Stimulated activated CD8-positive, alpha-beta memory T cell treated with anti-CD3 and anti-CD28 coated beads, Interleukin-12 subunit alpha, Interleukin-12 subunit beta, amount 100 ng/mL, for 4 hours (primary cell): ENCODE results near the gene TMEM138.

Experiments
- DNase-seq: peaks from one replicate; pipeline ENCODE4 v3.0.0-alpha.2; 2020; ENCODE audit warnings: low read depth

Gene TMEM138

GRCh38 chr11:61406991-61407728 is 45.0 kb downstream of the TMEM138 start:
- DNase-seq, result no peak

GRCh38 chr11:61411589-61411988 is 49.4 kb downstream of the TMEM138 start:
- DNase-seq, result no peak

GRCh38 chr11:61413496-61413895 is 51.3 kb downstream of the TMEM138 start:
- DNase-seq, result no peak

GRCh38 chr11:61414547-61414946 is 52.4 kb downstream of the TMEM138 start:
- no peak for DNase-seq

GRCh38 chr11:61415381-61415780 is 53.2 kb downstream of the TMEM138 start:
- no peak for DNase-seq

GRCh38 chr11:61416941-61417340 is 54.8 kb downstream of the TMEM138 start:
- DNase-seq, result no peak

- no peak for DNase-seq
Observed at GRCh38 chr11:61417670-61418069, 55.5 kb downstream of the TMEM138 start.

GRCh38 chr11:61418136-61418535 is 56.0 kb downstream of the TMEM138 start:
- no peak for DNase-seq
